ENCODE results near the gene CTDSP1.

DNA sequence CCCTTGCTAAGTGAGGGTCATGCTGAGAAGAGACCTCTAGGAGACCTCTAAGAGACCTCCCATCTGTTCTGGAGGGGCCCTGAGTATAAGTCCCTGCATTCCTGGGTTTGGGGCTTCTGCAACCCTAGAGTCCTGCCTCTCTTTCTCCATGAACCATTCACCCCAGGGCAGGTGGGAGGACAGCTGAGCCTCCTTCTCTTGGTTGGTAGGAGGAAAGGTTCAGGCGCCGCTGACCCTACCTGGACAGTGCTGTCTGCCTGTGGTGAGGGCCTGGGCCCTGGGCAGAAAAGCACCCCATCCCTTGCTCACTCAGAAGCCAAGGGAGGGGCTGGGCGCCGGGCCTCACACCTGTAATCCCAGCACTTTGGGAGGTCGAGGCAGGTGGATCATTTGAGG, 18.7 kb downstream of the CTDSP1 start:
- TF ChIP-seq CHD2 (IDR thresholded peaks at IDR 0.05; ENCODE audit: low read length, partially characterized antibody) (no peak), EZH2phosphoT487 (IDR thresholded peaks at IDR 0.05; ENCODE audit: borderline replicate concordance, low read depth) (no peak), MXI1 (IDR thresholded peaks at IDR 0.05; ENCODE audit: low read depth, low read length) (no peak), TAF1 (IDR thresholded peaks at IDR 0.05; ENCODE audit: borderline replicate concordance, low read depth, low read length) (no peak), SIN3A (IDR thresholded peaks at IDR 0.05; ENCODE audit: borderline replicate concordance, low read depth, low read length) (no peak)
- TF ChIP-seq, protein P1, sequence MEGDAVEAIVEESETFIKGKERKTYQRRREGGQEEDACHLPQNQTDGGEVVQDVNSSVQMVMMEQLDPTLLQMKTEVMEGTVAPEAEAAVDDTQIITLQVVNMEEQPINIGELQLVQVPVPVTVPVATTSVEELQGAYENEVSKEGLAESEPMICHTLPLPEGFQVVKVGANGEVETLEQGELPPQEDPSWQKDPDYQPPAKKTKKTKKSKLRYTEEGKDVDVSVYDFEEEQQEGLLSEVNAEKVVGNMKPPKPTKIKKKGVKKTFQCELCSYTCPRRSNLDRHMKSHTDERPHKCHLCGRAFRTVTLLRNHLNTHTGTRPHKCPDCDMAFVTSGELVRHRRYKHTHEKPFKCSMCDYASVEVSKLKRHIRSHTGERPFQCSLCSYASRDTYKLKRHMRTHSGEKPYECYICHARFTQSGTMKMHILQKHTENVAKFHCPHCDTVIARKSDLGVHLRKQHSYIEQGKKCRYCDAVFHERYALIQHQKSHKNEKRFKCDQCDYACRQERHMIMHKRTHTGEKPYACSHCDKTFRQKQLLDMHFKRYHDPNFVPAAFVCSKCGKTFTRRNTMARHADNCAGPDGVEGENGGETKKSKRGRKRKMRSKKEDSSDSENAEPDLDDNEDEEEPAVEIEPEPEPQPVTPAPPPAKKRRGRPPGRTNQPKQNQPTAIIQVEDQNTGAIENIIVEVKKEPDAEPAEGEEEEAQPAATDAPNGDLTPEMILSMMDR (IDR thresholded peaks at IDR 0.05), result no peak
